H1 (cell line): ENCODE measurements around the gene ITGA4. TPM values are rescaled to one million over a fixed set of nuclear protein-coding genes. Genes with fewer than 3 reads are reported as not detected.

Source experiments
- CTCF ChIA-PET: fragments of 300-600 bp; sonication (Branson Sonifier 250); formaldehyde crosslinking; loops from one replicate; lab custom pipeline; 2021; ENCODE audit not compliant: partially characterized antibody; lab: Charles Lee
- POLR2A ChIA-PET: fragments of 300-600 bp; sonication (Branson Sonifier 250); formaldehyde crosslinking; loops from one replicate; lab custom pipeline; 2021; ENCODE audit warnings: inconsistent platforms; ENCODE audit not compliant: partially characterized antibody; lab: Charles Lee
- DNase-seq, 2 experiments: peaks; one replicate each; pipeline versions ENCODE4 v3.0.0 to v3.0.0-alpha.2; 2010 to 2022; ENCODE audit warnings: low spot score in 2 of 2, low read depth in 1 of 2, mixed read lengths in 1 of 2
- FAIRE-seq: peaks from 2 replicates; lab custom pipeline; 2011; peaks lifted over from hg19 to GRCh38; lab: Jason Lieb, UNC
- H2AFZ ChIP-seq: 2 replicates; pipeline ENCODE4 v1.8.1; 2012; ENCODE audit warnings: low read length, inconsistent platforms
- H2AK5ac ChIP-seq: 2 replicates; pipeline ENCODE4 v1.6.1; 2013; ENCODE audit warnings: low read depth, low read length
- H2BK120ac ChIP-seq: replicated peaks from 2 replicates; pipeline ENCODE3; 2013; ENCODE audit warnings: low read depth, low read length, inconsistent platforms
- H2BK12ac ChIP-seq: 2 replicates; pipeline ENCODE4 v1.6.1; 2013; ENCODE audit warnings: low read depth, low read length
- H2BK15ac ChIP-seq: 2 replicates; pipeline ENCODE4 v1.6.1; 2013; ENCODE audit warnings: low read length
- H2BK20ac ChIP-seq: 2 replicates; pipeline ENCODE4 v1.6.1; 2013; ENCODE audit warnings: low read length
- H2BK5ac ChIP-seq: 2 replicates; pipeline ENCODE4 v1.6.1; 2013; ENCODE audit warnings: low read depth, low read length
- H3K14ac ChIP-seq: 2 replicates; pipeline ENCODE4 v1.6.1; 2013; ENCODE audit warnings: inconsistent platforms; ENCODE audit not compliant: insufficient read length
- H3K18ac ChIP-seq: 2 replicates; pipeline ENCODE4 v1.6.1; 2013; ENCODE audit warnings: low read length; ENCODE audit errors: extremely low read depth
- H3K23ac ChIP-seq: 2 replicates; pipeline ENCODE4 v1.6.1; 2013; ENCODE audit warnings: inconsistent platforms; ENCODE audit not compliant: insufficient read length
- H3K23me2 ChIP-seq: 2 replicates; pipeline ENCODE4 v1.6.1; 2013; ENCODE audit warnings: low read depth, low read length
- H3K27ac ChIP-seq: 2 replicates; pipeline ENCODE4 v1.6.1; 2011; ENCODE audit warnings: low read depth, low read length, inconsistent platforms
- H3K27me3 ChIP-seq, 4 experiments: replicated peaks in 1 of 4; 1 replicate in 1 of 4; 2 replicates in 3 of 4; pipeline versions ENCODE4 v1.6.1 to v1.8.1; 2011 to 2013; ENCODE audit warnings: low read length in 3 of 4, mild to moderate bottlenecking in 3 of 4, inconsistent platforms in 2 of 4, mixed read lengths in 2 of 4, moderate library complexity in 1 of 4; ENCODE audit not compliant: control insufficient read depth in 3 of 4, insufficient read depth in 3 of 4; ENCODE audit errors: extremely low read depth in 1 of 4
- H3K36me3 ChIP-seq, 4 experiments: 2 replicates each; pipeline versions ENCODE4 v1.6.1 to v1.8.1; 2011 to 2013; ENCODE audit warnings: mild to moderate bottlenecking in 4 of 4, low read length in 3 of 4, moderate library complexity in 2 of 4, control low read depth in 1 of 4, inconsistent platforms in 1 of 4; ENCODE audit not compliant: insufficient read depth in 4 of 4, control insufficient read depth in 2 of 4
- H3K4ac ChIP-seq: replicated peaks from 2 replicates; pipeline ENCODE3; 2013; ENCODE audit warnings: low read length, low read depth, mixed read lengths, inconsistent platforms; ENCODE audit not compliant: insufficient read length
- H3K4me1 ChIP-seq, 4 experiments: replicated peaks in 1 of 4; 1 replicate in 1 of 4; 2 replicates in 3 of 4; pipeline versions ENCODE4 v1.6.1 to v1.8.1; 2011 to 2013; ENCODE audit warnings: low read length in 3 of 4, inconsistent platforms in 2 of 4, mixed read lengths in 1 of 4; ENCODE audit not compliant: insufficient read depth in 4 of 4, control insufficient read depth in 3 of 4
- H3K4me2 ChIP-seq, 2 experiments: 2 replicates each; pipeline versions ENCODE4 v1.6.1 to v1.8.1; 2011 to 2013; ENCODE audit warnings: low read depth in 2 of 2, low read length in 2 of 2, control low read depth in 1 of 2, inconsistent platforms in 1 of 2, mild to moderate bottlenecking in 1 of 2; ENCODE audit not compliant: insufficient read depth in 1 of 2
- H3K4me3 ChIP-seq, 4 experiments: fragments of 200-600, 300-600 bp in 1 of 4; sonication (generic), shearing (Covaris generic), sonication (Bioruptor Twin) in 1 of 4; 2 replicates each; pipeline versions ENCODE4 v1.5.1 to v1.8.1; 2011 to 2016; ENCODE audit warnings: low read length in 4 of 4, low read depth in 3 of 4, control low read depth in 2 of 4, inconsistent platforms in 2 of 4, mild to moderate bottlenecking in 2 of 4, mixed read lengths in 1 of 4, moderate library complexity in 1 of 4; ENCODE audit not compliant: insufficient read depth in 2 of 4; ENCODE audit errors: extremely low read depth in 1 of 4
- H3K56ac ChIP-seq: replicated peaks from 2 replicates; pipeline ENCODE3; 2013; ENCODE audit warnings: low read depth, mild to moderate bottlenecking, mixed read lengths, low read length, inconsistent platforms; ENCODE audit not compliant: insufficient read length
- H3K79me1 ChIP-seq: 2 replicates; pipeline ENCODE4 v1.6.1; 2013; ENCODE audit warnings: low read depth, low read length, control low read depth
- H3K79me2 ChIP-seq, 2 experiments: 2 replicates each; pipeline versions ENCODE4 v1.6.1 to v1.8.1; 2012 to 2013; ENCODE audit warnings: low read length in 2 of 2, mild to moderate bottlenecking in 2 of 2, inconsistent platforms in 1 of 2; ENCODE audit not compliant: insufficient read depth in 2 of 2, control insufficient read depth in 1 of 2
- H3K9ac ChIP-seq, 4 experiments: replicated peaks in 1 of 4; 1 replicate in 1 of 4; 2 replicates in 3 of 4; pipeline versions ENCODE4 v1.6.1 to v1.8.1; 2011 to 2013; ENCODE audit warnings: low read depth in 3 of 4, low read length in 3 of 4, control low read depth in 2 of 4, mild to moderate bottlenecking in 2 of 4, moderate library complexity in 2 of 4, inconsistent platforms in 1 of 4; ENCODE audit errors: extremely low read depth in 1 of 4
- H3K9me3 ChIP-seq, 2 experiments: 2 replicates each; pipeline versions ENCODE4 v1.6.1 to v1.8.1; 2012 to 2013; ENCODE audit warnings: mild to moderate bottlenecking in 2 of 2, moderate library complexity in 2 of 2, control low read depth in 1 of 2, inconsistent platforms in 1 of 2, low read depth in 1 of 2, low read length in 1 of 2, mixed read lengths in 1 of 2; ENCODE audit not compliant: insufficient read depth in 2 of 2
- H4K20me1 ChIP-seq, 2 experiments: replicated peaks in 1 of 2; 2 replicates each; pipeline versions ENCODE3 to v1.8.1; 2011 to 2013; ENCODE audit warnings: inconsistent platforms in 2 of 2, low read length in 2 of 2, mild to moderate bottlenecking in 1 of 2; ENCODE audit not compliant: insufficient read depth in 2 of 2, control insufficient read depth in 1 of 2
- H4K5ac ChIP-seq: 2 replicates; pipeline ENCODE4 v1.6.1; 2013; ENCODE audit warnings: low read length, low read depth, mixed read lengths, inconsistent platforms; ENCODE audit not compliant: insufficient read length
- H4K8ac ChIP-seq: 2 replicates; pipeline ENCODE4 v1.8.0; 2013; ENCODE audit warnings: mild to moderate bottlenecking, moderate library complexity, low read length, inconsistent platforms; ENCODE audit not compliant: insufficient read depth; ENCODE audit errors: extremely low read depth
- H4K91ac ChIP-seq: replicated peaks from 2 replicates; pipeline ENCODE3; 2013; ENCODE audit warnings: low read length, mixed read lengths, inconsistent platforms; ENCODE audit not compliant: insufficient read length
- ATF2 ChIP-seq: IDR thresholded peaks from 2 replicates; pipeline ENCODE4 v1.6.1; 2012; ENCODE audit warnings: low read length, inconsistent platforms
- CHD2 ChIP-seq: IDR thresholded peaks from 2 replicates; pipeline ENCODE4 v1.6.1; 2012; ENCODE audit warnings: low read length, improper control_type of control experiment
- EZH2 ChIP-seq: fragments of 200-600 bp; sonication (generic); IDR thresholded peaks from 2 replicates; pipeline ENCODE4 v1.7.1; 2012; ENCODE audit warnings: low read depth, mild to moderate bottlenecking, moderate library complexity, low read length, inconsistent platforms; ENCODE audit not compliant: severe bottlenecking
- KDM1A ChIP-seq: fragments of 200-600, 300-600 bp; sonication (generic); IDR thresholded peaks from 2 replicates; pipeline ENCODE4 v1.7.1; 2016; ENCODE audit warnings: mild to moderate bottlenecking, low read length, borderline replicate concordance
- RNF2 ChIP-seq: fragments of 200-900, 300-1000 bp; sonication (generic); IDR thresholded peaks from 2 replicates; pipeline ENCODE4 v1.7.1; 2016; ENCODE audit warnings: borderline replicate concordance, low read depth, mild to moderate bottlenecking, antibody characterized with exemption, low read length; ENCODE audit not compliant: poor library complexity, severe bottlenecking; ENCODE audit errors: missing control alignments
- RXRA ChIP-seq: IDR thresholded peaks from 2 replicates; pipeline ENCODE4 v1.6.1; 2011; ENCODE audit warnings: low read depth, mild to moderate bottlenecking, low read length, moderate library complexity; ENCODE audit not compliant: insufficient read depth
- SIN3A ChIP-seq, 2 experiments: IDR thresholded peaks in 1 of 2; conservative IDR thresholded peaks in 1 of 2; 2 replicates each; pipeline ENCODE4 v1.6.1; 2011 to 2012; ENCODE audit warnings: low read length in 2 of 2, improper control_type of control experiment in 1 of 2, low read depth in 1 of 2, mild to moderate bottlenecking in 1 of 2
- TCF12 ChIP-seq: IDR thresholded peaks from 2 replicates; pipeline ENCODE4 v1.6.1; 2011; ENCODE audit warnings: low read depth, mild to moderate bottlenecking, low read length
- YY1 ChIP-seq: IDR thresholded peaks from 2 replicates; pipeline ENCODE4 v1.6.1; 2011; ENCODE audit warnings: low read depth, mild to moderate bottlenecking, low read length
- WGBS, 2 experiments: shearing (Covaris generic) in 1 of 2; methylation state at CpG; one replicate each; pipeline versions ENCODE4 v1.1.6 to v1.1.7; 2013 to 2015; ENCODE audit warnings: low lambda C conversion rate in 2 of 2, mixed read lengths in 2 of 2, inconsistent platforms in 1 of 2, low coverage in 1 of 2, missing lambda C conversion rate in 1 of 2; ENCODE audit not compliant: insufficient replicate concordance in 2 of 2, insufficient coverage in 1 of 2, insufficient read length in 1 of 2; ENCODE audit errors: extremely low coverage in 1 of 2, missing lambda C conversion rate in 1 of 2; 5-methylcytosine and 5-hydroxymethylcytosine counted together
- polyA plus RNA-seq, 7 experiments: library from polyadenylated mRNA; depleted of rRNA in 3 of 7; stranded (reverse) in 5 of 7; unstranded in 2 of 7; fragments of >200 nt in 5 of 7; fragments of 200-250 nt in 2 of 7; gene quantifications; 1 replicate in 5 of 7; 2 replicates in 1 of 7; 4 replicates in 1 of 7; pipeline versions ENCODE4 v1.2.1 to v1.2.3, GENCODE V29; 2011 to 2013; ENCODE audit warnings: missing spikeins in 2 of 7, mixed read lengths in 2 of 7
- total RNA-seq: library from RNA; stranded (reverse); fragmentation: NEBNext Ultra II Directional; extraction: Animal tissue kit (Norgen Biotek cat#: 25700); gene quantifications from 2 replicates; pipeline ENCODE4 v1.2.1, GENCODE V29; 2021

The ITGA4 gene
- total and polyA plus RNA-seq, 2 of the 8 experiments (the other 6 are each of a cell fraction or from before 2014, with no cell fraction given): 0.60 to 2.1 TPM

GRCh38 chr2:181528441-181528840 lies 71.3 kb downstream of the ITGA4 start:
- H3K27me3 ChIP-seq: no peaks in the 10 kb centered on the region
- POLR2A ChIA-PET: no interaction called here
- no peak overlapping the region for H4K91ac ChIP-seq
- DNase-seq: no peak
- H2AK5ac ChIP-seq: no peak overlapping the region
- no peak overlapping the region for H3K9ac ChIP-seq
- no peaks in the 10 kb centered on the region for H3K9me3 ChIP-seq
- no peak overlapping the region for H4K8ac ChIP-seq
- no peak for TF ChIP-seq RNF2
- TF ChIP-seq KDM1A: no peak
- TF ChIP-seq ATF2: no peak
- TF ChIP-seq TCF12: no peak
- TF ChIP-seq RXRA: no peak
- TF ChIP-seq YY1: no peak
- TF ChIP-seq SIN3A (conservative IDR thresholded peaks at IDR 0.05 in 1 of 2, IDR thresholded peaks at IDR 0.05 in 1 of 2; ENCODE audit: low read depth in 1 of 2, low read length in 2 of 2): no peak
- TF ChIP-seq CHD2: no peak
- TF ChIP-seq EZH2: no peak
- TF ChIP-seq, all 59 proteins: peak for 0
- WGBS, 2 experiments: 100% methylated on average over 1 of the region's 1 CpG; no CpG with 5 or more reads in 1 of the 2 experiments
- no peak overlapping the region for H2BK120ac ChIP-seq
- H3K4me3 ChIP-seq: no peak overlapping the region
- no peak overlapping the region for H3K56ac ChIP-seq
- H3K36me3 ChIP-seq: no peaks in the 10 kb centered on the region
- H3K23ac ChIP-seq: no peak overlapping the region
- no peaks in the 10 kb centered on the region for H4K20me1 ChIP-seq
- H2BK20ac ChIP-seq: no peak overlapping the region
- no peak overlapping the region for H2AFZ ChIP-seq
- no peak overlapping the region for H3K18ac ChIP-seq
- no peak overlapping the region for H3K4ac ChIP-seq
- no peaks in the 10 kb centered on the region for H3K79me2 ChIP-seq
- FAIRE-seq: no peak
- no peaks in the 10 kb centered on the region for H3K23me2 ChIP-seq
- H4K5ac ChIP-seq: no peak overlapping the region
- H3K4me2 ChIP-seq: no peak overlapping the region
- CTCF ChIA-PET: no interaction called here
- H3K27ac ChIP-seq: no peak overlapping the region
- H2BK5ac ChIP-seq: no peak overlapping the region
- H2BK12ac ChIP-seq: no peak overlapping the region
- no peaks in the 10 kb centered on the region for H3K4me1 ChIP-seq
- no peak overlapping the region for H2BK15ac ChIP-seq
- no peaks in the 10 kb centered on the region for H3K79me1 ChIP-seq
- no peak overlapping the region for H3K14ac ChIP-seq
